Astrocyte of the cerebellum (primary cell): ENCODE data around the gene C9orf85.
"Not testable (repeated sequence)": the region's sequence is repeated elsewhere in the genome, so short reads cannot be mapped to it uniquely, and the experiment has no call there.

Experiments
- DNase-seq: peaks from one replicate; pipeline ENCODE4 v3.0.0-alpha.2; 2011; ENCODE audit warnings: low read depth
- H3K4me3 ChIP-seq: 2 replicates; pipeline ENCODE4 v1.5.1; 2011; ENCODE audit warnings: mild to moderate bottlenecking, low read depth, low read length, moderate library complexity
- in situ Hi-C: cut with HindIII; loops from 2 replicates; pipeline ENCODE4 v1.10.0; 2017; ENCODE audit warnings: low sequenced_read_pairs
- TF ChIP-seq, protein P1 (sequence below): IDR thresholded peaks from 2 replicates; pipeline ENCODE4 v1.5.1; 2012; ENCODE audit warnings: low read length, low read depth, moderate library complexity, mild to moderate bottlenecking; ENCODE audit errors: missing control alignments

The C9orf85 gene

DNA sequence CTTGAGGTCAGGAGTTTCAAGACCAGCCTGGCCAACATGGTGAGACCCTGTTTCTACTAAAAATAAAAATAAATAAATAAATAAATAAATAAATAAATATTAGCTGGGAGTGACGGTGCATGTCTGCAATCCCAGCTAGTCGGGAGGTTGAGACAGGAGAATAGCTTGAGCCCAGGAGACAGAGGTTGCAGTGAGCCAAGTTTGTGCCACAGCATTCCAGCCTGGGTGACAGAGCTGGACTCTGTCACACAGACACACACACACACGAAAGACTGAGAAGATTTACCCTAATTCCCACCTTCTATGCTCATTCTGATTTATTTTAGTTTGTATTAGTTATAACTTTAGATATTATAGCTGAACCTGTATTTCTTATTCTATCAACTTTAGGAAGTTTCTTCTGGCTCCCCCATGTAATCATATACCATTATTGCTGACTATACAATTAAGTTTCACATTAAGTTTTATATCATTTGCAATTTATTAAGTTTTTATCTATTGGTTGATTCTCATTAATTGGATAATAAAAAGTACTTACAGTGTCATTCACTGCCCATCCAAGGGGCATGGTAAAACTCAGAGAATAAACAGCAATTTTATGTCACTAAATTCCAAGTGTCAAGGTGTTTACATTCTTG, 21.3 kb upstream of the C9orf85 start:
- TF ChIP-seq, protein P1, sequence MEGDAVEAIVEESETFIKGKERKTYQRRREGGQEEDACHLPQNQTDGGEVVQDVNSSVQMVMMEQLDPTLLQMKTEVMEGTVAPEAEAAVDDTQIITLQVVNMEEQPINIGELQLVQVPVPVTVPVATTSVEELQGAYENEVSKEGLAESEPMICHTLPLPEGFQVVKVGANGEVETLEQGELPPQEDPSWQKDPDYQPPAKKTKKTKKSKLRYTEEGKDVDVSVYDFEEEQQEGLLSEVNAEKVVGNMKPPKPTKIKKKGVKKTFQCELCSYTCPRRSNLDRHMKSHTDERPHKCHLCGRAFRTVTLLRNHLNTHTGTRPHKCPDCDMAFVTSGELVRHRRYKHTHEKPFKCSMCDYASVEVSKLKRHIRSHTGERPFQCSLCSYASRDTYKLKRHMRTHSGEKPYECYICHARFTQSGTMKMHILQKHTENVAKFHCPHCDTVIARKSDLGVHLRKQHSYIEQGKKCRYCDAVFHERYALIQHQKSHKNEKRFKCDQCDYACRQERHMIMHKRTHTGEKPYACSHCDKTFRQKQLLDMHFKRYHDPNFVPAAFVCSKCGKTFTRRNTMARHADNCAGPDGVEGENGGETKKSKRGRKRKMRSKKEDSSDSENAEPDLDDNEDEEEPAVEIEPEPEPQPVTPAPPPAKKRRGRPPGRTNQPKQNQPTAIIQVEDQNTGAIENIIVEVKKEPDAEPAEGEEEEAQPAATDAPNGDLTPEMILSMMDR: no peak
- DNase-seq: no peak
- H3K4me3 ChIP-seq: no peak overlapping the region
- in situ Hi-C loops: loop anchor here (5.0 kb wide), 1 partner anchor 42 kb away; no protein-coding TSS in a partner anchor

DNA sequence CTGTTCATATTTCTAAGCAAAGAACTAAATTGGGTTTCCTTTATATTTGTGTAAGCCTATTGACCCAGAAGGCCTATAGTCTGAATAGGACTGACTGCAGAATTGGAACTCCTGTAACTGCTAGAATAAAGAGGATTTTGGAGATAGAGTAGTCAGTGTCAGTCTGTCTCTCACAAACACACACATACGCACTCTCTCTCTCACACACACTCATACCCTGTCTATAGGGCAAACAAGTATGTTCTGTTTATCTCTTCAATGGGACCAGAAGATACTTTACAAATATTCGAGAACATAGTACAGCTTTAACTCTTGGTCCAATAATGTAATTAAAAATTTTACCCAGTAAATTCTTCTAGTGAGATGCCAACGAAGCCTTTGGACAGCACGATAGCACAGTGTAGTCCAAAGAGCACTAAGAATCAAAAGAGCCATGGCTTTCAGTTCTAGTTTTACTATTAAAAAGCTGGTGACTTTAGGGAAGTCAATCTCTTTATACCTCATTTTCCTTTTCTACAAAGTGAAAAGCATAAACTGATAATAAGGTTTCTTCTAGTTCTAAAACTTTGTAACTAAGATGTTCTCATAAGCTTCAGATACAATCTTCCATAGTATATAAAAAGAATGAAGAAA, 19.8 kb upstream of the C9orf85 start:
- in situ Hi-C loops: loop anchor here (5.0 kb wide), 1 partner anchor 41 kb away; no protein-coding TSS in a partner anchor

DNA sequence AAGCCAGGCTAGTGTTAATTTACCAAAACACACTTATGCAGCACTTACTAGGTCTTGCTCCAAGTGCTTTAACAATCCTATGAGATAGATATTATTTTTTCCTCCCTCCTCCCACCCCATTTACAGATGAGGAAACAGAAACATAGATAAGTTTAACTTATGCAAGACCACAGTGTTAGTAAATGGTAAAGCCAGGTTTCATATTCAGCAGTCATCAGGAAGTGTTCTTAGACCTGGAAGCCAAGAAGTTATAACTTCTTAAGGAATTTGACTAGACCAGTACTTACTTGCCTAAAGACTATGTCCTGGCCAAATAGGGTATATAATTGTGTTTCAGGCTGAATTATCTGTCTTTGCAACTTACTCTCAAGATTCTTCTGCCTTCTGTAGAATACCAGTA, 16.3 kb upstream of the C9orf85 start:
- DNase-seq: no peak
- TF ChIP-seq, protein P1: no peak
- in situ Hi-C loops: no loop called here
- no peak overlapping the region for H3K4me3 ChIP-seq

More for the DNA sequence above, 19.8 kb upstream of the C9orf85 start:
- no peak overlapping the region for H3K4me3 ChIP-seq
- TF ChIP-seq, protein P1: no peak
- DNase-seq: no peak

DNA sequence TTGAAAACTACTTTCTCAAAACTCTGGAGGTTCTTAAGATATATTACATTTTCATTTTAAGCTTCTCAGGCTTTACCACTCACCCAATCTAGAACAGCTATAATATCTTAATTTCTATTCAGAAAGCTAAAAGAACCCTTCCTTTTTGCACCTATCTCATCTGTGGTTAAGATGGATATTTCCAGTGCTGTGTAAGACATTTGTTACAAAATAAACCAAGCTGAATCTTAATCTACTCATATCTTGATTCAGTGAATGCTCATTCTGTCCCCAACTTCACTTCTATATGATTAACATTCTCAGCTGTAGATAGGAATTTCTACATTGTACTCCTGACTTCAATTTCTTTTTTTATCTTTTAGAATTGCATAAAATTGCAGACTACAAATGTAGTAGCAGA, 15.5 kb upstream of the C9orf85 start:
- DNase-seq: no peak
- H3K4me3 ChIP-seq: no peak overlapping the region
- in situ Hi-C loops: no loop called here
- TF ChIP-seq, protein P1: no peak

DNA sequence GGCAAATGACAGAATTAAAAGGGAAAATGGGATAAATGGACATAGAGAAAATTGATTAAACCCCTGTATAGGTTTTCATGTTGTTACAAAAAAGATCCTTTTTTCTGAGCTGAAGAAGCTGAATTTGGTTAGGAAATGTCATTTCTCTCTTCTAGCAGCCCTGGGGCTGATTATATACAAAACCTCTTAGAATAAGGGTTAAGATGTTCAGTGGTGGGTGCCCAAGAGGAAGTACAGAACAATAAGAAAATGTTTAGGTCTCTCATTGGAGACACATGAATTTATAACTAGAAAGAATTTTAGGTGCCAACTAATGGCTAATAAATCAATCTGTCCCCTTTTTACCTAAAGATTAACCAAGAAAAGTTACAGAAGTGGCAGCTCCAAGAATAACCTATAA, 14.7 kb upstream of the C9orf85 start:
- H3K4me3 ChIP-seq: no peak overlapping the region
- no peak for DNase-seq
- TF ChIP-seq, protein P1: no peak
- in situ Hi-C loops: no loop called here

DNA sequence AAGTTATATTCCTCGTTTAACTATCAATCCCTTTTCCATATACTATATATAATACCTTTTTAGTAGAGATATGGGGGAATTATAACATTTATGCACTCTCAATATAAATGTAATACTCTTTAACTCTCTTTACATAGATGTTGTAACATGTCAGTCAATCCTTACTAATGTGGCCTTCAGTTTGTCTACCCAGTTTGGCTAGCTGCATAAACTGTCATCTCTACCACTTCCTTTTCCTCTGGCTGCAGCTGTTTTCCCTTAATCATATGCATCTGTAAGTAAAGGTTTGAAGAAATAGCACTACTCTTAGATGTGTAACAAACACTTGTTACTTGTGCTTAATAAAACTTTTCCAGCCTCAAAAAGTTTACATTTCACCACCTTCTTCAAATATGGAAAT, 13.9 kb upstream of the C9orf85 start:
- in situ Hi-C loops: no loop called here
- no peak overlapping the region for H3K4me3 ChIP-seq
- no peak for DNase-seq

DNA sequence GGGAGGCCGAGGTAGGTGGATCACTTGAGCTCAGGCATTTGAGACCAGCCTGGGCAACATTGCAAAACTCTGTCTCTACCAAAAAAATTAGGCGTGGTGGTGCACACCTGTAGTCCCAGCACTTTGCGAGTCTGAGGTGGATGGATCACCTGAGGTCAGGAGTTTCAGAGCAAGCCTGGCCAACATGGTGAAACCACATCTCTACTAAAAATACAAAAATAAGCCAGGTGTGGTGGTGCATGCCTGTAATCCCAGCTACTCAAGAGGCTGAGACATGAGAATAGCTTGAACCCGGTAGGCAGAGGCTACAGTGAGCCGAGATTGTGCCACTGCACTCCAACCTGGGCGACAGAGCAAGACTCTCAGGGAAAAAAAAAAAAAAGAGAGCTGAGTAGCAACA, 12.7 kb upstream of the C9orf85 start:
- in situ Hi-C loops, H3K4me3 ChIP-seq, DNase-seq: not testable (repeated sequence)

More for the DNA sequence above, 13.9 kb upstream of the C9orf85 start:
- TF ChIP-seq, protein P1: no peak
